DMS 273 (cell line): ENCODE data around the gene PUSL1.

Source experiments
- DNase-seq: peaks from one replicate; lab custom pipeline; 2025; ENCODE audit not compliant: unreplicated experiment; lab: John Stamatoyannopoulos, UW

Gene PUSL1

GRCh38 chr1:1307923-1308755, at the start of gene PUSL1, which contains the start of gene ACAP3:
Gene PUSL1 (plus strand): TSS chr1:1308597. CDS start chr1:1308644, 47 bp downstream.
Gene ACAP3 (minus strand): TSS chr1:1307930. CDS start chr1:1307815, 115 bp downstream.
- peak; percentile 98 for DNase-seq

GRCh38 chr1:1259119-1259488, 49.3 kb upstream of the PUSL1 start:
- DNase-seq, result no peak

- DNase-seq, result no peak
Measured at GRCh38 chr1:1259540-1259939, 48.9 kb upstream of the PUSL1 start.

- DNase-seq, result no peak
Measured at GRCh38 chr1:1259951-1260600, 48.3 kb upstream of the PUSL1 start.

GRCh38 chr1:1260843-1261560, 47.4 kb upstream of the PUSL1 start:
- DNase-seq, result no peak

GRCh38 chr1:1262071-1262470, 46.3 kb upstream of the PUSL1 start:
- DNase-seq, result no peak

- DNase-seq, result no peak
Measured at GRCh38 chr1:1262758-1263157, 45.6 kb upstream of the PUSL1 start.

GRCh38 chr1:1264026-1264425, 44.4 kb upstream of the PUSL1 start:
- DNase-seq, result no peak

- peak; percentile 47 for DNase-seq
Measured at GRCh38 chr1:1264868-1265272, 43.5 kb upstream of the PUSL1 start.

- DNase-seq, result no peak
Measured at GRCh38 chr1:1267488-1268283, 40.7 kb upstream of the PUSL1 start.

GRCh38 chr1:1268284-1268682, 40.1 kb upstream of the PUSL1 start:
- DNase-seq, result no peak

GRCh38 chr1:1270813-1271212, 37.6 kb upstream of the PUSL1 start:
- DNase-seq, result no peak

GRCh38 chr1:1272341-1273208, 35.8 kb upstream of the PUSL1 start:
- no peak for DNase-seq

GRCh38 chr1:1273209-1273511, 35.2 kb upstream of the PUSL1 start:
- no peak for DNase-seq

- peak; percentile 94 for DNase-seq
Measured at GRCh38 chr1:1273512-1274298, 34.7 kb upstream of the PUSL1 start, which contains the start of gene UBE2J2. Gene UBE2J2 (minus strand): TSS chr1:1273854. CDS start chr1:1267992, 5,862 bp downstream.

- DNase-seq, result no peak
Measured at GRCh38 chr1:1274299-1274930, 34.0 kb upstream of the PUSL1 start.

- DNase-seq, result no peak
Measured at GRCh38 chr1:1274931-1275431, 33.4 kb upstream of the PUSL1 start.

GRCh38 chr1:1275836-1276235, 32.6 kb upstream of the PUSL1 start:
- no peak for DNase-seq

GRCh38 chr1:1278620-1279019, 29.8 kb upstream of the PUSL1 start:
- DNase-seq, result no peak
